ENCODE measurements around the gene CACNA1C.

CACNA1C gene

DNA sequence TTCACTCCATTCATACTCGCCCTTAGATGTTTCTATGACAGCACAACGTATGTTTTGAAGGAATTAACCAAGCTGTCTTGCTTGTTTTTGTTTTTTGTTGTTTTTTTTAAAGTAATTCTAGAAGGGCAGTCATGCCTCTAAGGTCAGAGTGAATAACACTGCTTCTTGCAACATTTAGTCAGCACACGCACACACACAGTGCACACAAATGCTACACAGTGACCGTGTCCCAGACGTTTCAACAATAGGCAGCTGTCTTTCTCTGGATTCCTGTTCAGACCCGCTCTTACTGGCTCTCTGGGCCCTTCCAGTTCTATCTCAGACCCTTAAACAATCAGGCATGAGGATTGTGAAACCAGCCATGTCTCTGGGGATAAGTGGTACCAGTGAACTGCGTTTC lies 391.0 kb downstream of the CACNA1C start:
- no peak for DNase-seq

DNA sequence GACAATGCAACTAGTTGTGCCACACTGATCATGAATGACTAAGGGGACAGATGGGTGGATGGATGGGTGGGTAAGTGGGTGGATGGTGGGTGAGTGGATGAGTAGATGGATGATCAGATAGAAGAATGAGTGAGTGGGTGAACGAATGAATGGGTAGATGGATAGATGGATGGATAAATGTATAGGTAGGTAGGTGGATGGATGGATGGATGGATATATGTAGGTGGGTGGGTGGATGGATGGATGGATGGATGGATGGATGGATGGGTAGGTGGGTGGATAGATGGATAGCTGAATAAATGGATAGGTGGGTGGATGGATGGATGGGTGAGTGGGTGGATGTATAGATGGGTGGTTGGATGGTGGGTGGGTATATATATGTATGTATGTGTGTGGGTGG lies 393.2 kb downstream of the CACNA1C start:
- no peak for DNase-seq

DNA sequence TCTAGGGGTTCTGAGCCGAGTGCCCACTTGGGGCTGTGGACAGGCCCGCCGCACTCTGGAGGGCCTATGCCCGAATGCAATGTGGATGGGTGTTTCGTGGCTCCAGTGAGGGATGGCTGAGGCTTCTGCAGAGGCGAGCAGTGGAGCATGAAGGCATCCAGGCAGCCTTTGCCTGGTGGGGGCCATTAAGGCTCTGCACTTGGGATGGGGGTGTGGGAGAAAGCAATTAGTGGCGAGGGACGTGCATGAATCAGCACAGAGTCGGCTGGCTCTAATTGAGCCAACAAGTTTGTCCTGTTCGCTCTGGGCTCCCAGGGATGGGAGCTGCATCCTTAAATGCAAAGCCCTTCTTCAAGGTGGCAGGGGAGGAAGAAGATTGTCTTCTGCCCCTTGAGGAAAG lies 395.1 kb downstream of the CACNA1C start:
- DNase-seq = no peak

DNA sequence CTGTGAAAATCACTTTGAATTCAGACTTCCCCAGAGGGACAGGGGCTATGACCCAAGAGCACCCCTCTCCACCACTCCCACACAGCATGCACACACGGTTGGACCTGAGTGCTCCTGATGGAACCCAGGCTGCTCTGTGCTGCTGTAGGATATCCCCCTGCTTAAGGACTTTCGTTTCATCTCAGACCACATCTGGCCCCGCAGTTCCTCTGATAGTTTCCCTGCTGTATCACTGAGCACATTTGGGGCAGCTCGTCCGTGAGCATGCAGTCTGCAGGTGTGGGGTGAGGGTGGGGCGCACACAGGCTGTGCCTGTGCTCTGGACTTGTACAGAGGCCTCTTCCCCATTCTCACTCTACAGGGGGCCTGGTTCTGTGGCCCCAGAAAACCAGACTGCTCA lies 396.8 kb downstream of the CACNA1C start:
- no peak for DNase-seq

DNA sequence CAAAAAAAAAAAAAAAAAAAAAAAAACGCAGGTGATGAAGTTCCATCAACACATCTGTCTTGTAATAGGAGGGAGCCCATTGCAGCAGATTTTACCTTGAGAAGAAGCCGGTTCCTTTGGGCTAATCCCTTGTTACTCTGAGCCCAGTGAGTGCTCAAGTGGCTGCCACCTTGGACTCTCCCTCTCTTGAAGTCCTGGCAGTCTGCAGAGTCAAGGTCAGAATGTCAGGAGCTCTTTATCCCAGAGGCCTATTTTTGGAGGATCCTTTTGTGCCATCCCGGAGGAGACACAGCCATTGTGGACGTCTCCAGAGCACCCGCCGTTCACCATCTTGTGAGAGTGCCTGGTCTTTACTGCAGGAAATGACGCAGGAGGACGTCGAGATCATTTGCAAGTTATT lies 397.8 kb downstream of the CACNA1C start:
- DNase-seq = no peak

DNA sequence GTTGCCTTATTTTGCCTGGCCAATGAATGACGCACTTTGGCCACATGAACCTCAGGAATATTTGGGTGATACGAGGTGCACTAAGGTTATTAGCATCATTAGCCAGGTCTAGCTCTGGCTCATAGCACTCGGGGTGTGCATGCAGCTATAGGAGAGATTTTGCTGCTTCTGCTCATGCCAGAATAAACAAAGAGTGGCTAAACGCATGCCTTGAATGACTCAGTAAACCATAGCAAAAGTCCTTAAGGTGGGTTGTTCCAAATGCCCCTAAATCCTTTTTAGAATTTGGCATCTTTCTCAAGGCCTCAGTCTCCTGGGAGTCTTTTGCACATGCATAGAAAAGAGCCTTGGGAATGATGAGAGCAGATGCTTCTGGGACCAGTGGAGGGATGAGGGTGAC lies 398.2 kb downstream of the CACNA1C start:
- DNase-seq = no peak

DNA sequence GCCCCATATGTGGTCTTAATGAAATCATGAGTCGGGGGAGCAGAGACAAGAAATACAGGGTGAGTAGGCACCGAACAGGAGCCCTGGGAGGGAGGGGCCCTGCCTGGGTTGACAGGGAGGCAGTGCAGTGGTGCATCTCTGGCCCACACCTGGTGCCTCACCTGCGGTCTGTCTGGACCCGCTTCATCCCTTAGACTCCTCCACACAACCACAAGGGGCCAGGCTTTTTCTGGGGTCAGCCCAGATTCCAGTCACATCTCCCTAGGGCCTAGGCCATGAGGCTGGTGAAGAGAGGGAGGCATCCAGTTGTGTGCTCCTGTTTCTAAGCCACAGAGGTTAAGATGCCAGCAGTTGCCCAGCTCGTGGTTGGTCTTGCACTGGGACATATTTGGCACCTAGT lies 398.7 kb downstream of the CACNA1C start:
- DNase-seq = no peak

DNA sequence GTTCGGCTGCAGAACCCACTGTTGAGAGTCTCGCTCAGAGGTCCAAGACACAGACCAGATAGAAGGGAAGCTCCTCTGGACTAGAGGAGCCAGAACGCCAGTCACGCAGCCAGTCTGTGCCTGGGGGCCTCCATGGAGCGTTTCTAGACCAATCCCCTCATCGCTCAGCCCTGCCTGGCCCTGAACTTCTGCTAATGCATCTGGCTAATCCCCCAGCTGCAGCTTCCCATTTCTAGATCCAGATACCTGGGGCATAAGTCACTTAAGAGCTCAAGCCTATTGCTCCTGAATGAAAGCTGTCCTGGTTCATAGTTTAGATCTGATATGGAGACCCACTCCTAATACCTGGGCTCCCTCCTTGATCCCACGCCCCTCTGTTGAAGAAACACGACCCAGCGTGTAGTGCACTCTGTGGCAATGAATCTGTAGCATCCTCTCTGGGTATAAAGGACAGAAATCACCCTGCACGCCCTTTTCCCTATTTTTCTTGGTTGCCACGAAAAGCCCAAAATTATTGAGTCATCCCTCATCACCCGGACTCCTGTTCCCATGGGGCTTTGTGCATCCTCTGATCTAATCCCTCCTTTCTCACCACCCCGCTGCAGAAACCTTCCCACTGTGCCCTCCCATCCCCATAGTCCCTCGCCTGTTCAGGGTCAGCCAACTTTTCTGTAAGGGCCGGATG lies 400.4 kb downstream of the CACNA1C start:
- DNase-seq = no peak

DNA sequence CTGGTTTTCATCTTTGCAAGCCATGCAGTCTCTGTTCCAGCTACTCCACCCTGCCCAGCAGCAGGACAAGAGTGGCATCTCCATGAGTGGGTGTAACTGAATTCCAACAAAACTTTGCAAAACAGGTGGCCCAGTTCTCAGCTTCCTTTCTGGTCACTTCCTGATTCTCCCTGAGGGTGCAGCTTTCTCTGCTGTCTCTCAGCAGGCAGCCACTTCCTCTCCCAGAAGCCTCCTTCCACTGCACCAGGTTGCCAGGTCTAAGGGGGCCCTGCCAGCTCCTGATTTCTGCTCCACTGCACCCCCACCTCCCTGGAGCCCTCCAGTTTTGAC lies 400.9 kb downstream of the CACNA1C start:
- no peak for DNase-seq

DNA sequence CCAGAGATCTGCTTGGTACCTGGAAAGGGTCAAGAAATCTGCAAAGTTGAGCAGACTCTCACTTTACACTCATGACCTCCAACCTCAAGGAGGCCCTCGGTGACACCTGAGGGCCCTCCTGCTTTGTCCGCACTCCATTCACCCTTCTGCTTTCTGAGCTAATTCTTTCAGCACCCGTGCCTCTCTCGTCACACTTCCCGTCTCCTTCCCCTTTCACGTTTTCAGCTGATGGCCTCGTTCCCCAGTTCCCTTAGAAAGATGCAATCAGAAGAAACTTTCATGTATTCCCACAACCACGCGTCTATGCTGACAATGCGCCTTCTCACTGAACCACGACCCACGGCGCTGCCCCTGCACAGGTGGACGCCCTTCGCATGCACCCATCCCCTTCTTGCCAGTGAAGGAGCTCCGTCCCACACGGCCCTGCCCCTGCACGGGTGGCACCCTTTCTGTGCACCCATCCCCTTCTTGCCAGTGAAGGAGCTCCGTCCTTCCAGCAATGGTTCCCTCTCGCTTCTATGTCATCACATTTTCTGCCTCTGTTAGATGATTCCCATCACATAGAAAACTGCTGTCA lies 401.9 kb downstream of the CACNA1C start:
- no peak for DNase-seq

DNA sequence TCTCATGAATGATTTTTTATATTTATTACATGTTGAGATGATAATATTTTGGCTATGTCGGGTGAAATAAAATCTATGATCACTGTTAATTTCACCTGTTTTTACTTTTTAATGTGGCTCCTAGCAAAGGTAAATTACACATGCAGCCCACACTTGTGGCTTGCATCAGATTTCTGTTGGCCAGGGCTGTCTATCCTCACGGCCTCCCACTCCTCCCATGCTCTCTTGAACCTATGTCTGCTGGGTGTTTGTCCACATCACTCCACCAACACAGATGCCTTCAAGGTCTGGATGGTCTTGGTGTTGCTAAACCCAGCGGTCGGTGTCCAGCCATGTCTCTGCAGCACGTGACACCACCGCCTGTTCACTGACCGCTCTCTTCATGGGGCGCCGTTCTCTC lies 402.6 kb downstream of the CACNA1C start:
- DNase-seq = no peak

DNA sequence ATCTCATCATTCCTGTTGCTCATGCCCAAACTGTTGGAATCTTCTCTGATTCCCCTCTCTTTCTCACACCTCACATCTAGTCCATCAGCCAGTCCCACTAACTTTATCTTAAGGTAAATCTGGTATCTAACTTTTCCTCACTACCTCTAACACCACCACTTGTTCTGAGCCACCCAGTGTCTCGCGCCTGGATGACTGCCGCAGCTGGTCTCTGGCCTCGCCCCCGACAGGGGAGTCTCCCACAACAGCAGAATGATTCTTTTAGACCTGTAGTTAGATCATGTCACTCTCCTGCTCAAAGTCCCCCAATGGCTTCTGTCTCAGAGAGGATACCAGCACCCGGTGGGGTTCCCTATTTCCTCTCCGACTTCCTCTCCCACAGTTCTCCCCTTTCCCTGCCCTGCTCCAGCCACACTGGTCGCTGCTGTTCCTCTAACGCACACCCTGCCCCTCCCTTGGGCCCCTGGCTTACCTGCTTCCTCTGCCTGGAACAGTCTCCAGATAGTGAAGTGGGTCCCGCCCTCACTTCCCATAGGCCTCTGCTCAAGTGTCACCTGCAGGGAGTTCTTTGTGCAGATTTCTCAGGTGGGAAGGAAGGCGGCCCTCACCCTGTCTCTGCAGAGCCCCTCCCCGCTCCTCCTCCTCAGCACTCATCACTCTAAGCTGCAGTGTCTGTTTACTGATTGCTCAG lies 403.5 kb downstream of the CACNA1C start:
- DNase-seq = no peak

DNA sequence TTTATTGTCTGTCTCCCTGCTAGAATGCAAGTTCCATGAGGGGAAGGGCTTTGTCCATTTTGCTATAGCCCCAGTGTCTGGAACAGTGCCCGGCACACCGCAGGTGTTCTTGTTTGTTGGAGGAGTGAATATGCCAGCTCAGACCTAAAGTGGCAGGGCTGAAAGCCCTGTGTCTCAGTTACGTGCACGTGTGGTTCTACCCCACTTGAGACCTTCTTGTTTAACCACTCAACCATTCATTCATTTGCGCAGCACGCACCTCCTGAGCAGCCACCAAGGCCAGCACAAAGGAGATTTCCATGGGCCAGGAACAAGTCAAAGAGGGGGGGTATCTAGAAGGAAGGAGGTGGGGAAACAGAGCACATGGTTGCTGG lies 404.0 kb downstream of the CACNA1C start:
- DNase-seq = peak; percentile 85

DNA sequence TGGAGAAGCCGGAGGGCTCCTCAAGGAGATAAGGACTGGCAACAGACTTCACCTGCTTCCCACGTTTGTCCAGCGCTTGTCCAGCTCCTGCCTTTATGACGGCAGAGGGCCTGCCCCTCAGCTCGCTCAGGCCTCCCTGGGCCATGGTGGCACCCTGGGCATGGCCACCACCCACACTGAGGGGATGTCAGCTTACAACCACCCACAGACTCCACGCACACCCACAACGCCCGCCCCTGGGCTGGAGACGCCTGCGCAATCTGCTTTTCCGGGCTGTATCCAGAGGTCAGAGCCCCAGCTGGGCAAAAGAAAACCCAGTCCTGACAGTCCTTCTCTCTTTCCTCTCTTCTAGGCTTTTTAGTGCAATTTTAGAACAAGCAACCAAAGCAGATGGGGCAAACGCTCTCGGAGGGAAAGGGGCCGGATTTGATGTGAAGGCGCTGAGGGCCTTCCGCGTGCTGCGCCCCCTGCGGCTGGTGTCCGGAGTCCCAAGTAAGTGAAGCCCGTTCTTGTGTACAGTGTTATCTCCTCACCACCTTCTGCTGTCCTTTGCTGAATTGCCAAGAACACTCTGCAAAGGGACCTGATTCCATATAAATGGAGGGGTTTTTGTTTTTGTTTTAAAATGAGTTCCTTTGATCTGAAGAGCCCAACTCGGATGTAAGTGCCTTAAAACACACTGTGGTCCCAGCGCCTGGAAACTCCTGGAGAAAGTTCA lies 404.6 kb downstream of the CACNA1C start:
- no peak for DNase-seq

DNA sequence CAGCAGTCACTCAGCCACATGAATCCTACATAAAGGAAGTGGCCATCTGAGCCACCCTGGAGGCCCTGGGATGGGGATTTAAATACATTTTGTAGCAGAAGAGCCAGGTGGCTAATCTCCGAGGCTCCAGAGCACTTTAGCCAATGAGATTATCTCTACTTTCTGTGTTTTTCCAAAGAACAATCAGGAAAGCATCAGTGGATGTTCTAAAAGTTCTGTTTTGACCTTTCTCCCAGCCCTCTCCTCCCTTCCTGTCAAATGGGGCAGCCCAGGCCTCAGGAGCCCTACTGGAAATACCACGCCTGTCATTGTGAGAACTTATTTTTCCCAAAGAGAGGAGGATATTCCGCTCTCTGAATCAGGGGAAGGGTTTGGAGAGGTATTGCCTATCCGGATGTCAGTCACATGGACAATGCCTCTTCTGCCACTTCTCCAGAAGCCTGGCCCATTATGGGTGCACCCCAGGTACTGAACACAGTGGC lies 405.2 kb downstream of the CACNA1C start:
- DNase-seq = no peak

DNA sequence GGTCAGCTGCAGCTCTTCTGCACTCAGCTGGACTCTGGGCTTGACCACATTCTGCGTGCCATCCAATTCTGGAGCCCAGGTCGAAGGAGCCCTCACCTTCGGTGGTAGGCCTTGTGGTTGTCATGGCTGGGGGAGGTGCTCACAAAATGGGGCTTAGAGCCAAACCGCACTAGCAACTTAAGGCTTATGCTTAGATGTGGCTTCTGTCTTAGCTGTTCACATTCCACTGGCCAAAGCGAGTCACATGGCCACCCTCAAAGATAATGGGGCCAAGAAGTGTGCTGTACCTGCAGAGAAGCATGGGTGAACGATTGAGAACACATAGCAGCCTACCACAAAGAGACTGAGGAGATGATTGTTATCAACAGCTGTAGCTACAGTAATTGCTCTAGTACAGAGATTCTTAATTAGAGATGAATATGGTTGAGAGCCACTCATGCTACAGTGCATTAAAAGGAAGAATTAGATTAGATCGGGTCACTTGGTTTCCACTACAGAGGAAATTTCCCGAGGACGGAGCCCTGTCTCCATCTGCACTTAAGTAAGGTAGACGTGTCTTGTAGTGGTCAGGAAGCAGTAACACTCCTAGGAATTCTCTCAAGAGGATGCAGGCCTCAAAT lies 407.4 kb downstream of the CACNA1C start:
- no peak for DNase-seq

DNA sequence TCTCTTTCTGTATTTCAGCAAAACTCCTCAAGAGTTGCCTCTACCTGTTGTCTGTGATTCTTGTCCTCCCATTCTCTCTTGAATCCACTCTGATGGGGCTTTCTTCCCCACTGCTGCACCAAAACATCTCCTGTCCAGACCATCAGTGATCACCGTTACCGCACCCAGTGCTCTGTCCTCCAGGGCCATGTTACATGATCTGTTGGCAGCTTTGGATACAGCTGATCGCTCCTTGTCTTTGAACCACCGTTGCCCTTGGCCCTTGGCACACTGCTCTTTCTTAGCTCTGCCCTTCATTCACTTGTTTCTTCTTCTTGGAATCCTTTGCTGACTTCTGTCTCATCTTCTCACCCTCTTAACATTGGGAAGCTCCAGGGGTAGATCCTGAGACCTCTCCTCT lies 408.3 kb downstream of the CACNA1C start:
- DNase-seq = no peak

DNA sequence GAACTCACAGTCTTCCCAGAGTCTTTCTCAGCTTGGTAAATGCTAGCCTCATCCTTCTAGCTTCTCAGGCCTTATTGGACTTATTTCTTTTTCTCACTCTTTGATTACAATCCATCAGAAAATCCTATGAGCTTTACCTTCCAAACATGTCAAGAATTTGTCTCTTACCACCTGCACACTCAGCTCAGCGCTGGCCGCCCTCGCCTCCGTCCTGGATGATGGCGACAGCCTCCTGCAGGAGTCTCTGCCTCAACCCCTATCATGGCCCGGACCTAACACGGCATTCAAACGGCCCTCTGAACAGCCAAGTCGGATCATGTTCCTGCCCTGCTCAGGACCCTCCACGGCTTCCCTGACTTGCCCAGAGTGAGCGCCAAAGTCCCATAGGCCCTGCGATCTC lies 408.9 kb downstream of the CACNA1C start:
- no peak for DNase-seq

DNA sequence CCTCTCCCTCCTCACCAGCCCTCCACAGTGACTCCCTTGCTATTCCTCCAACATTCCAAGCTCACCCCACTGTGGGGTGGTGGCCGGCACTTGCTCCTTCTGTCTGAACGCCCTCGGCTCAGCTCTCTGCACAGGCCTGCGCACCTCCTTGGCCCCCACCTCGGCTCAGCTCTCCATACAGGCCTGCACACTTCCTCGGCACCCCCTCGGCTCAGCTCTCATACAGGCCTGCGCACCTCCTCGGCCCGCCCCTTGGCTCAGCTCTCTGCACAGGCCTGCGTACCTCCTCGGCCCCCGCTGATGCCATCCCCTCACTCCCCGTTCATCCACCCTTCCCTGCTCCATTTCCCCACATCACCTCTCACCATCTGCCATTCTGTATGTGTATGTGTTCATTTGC lies 409.3 kb downstream of the CACNA1C start:
- no peak for DNase-seq

DNA sequence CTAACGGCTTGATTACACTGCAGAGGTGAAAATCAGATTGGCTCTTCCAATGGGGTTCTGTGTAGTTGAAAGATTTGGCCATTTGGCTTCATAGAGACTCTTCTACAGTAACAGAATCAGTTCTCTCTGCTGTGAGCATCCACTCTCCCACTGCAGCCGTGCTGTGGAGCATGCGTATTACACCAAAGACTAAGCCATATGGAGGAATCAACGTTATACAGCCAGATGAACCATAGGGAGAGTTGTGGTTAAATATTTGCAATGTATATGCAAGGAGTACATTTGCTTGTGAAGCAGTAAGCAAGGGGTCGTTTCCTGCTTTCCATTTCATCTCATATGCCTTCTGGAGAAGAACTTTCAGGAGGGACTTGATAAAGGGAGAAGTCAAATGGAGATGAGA lies 410.9 kb downstream of the CACNA1C start:
- no peak for DNase-seq

DNA sequence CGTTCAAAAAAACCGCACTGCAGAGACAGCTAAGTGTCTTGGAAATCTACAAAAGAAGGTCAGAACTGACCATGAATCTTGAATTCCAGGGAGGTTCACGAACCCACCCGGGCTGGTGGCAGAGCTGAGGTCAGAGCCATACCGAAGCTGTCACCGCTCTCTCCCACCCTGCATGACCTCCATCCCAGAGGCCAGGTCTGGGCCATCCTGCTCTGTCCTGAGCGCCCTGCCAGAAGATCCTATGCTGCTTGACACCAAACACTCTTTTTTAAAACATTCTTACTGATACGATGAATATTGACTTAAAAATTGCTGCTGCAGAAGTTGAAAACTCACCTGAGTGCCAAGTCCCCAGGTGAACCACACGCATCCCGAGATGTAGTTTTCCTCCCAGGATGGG lies 412.9 kb downstream of the CACNA1C start:
- no peak for DNase-seq

DNA sequence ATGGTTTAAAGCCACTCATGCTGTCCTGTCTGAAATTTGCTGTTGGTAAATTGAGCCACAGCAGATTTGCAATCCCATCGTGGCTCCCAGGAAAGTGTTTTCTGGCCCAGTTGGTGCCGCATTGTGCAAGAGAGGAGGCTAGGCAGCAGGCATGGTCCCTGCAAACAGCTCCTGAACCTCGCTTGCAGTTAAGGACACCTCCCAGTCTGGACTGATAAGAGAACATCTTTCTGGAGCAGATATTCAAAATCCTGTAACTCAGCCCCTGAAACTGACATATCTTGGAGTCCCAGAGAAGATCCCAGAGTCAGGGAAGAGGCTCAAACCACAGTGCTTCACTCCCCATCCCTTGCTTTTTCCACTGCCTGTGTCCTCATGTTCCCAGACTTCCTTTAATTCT lies 413.4 kb downstream of the CACNA1C start:
- DNase-seq = no peak

DNA sequence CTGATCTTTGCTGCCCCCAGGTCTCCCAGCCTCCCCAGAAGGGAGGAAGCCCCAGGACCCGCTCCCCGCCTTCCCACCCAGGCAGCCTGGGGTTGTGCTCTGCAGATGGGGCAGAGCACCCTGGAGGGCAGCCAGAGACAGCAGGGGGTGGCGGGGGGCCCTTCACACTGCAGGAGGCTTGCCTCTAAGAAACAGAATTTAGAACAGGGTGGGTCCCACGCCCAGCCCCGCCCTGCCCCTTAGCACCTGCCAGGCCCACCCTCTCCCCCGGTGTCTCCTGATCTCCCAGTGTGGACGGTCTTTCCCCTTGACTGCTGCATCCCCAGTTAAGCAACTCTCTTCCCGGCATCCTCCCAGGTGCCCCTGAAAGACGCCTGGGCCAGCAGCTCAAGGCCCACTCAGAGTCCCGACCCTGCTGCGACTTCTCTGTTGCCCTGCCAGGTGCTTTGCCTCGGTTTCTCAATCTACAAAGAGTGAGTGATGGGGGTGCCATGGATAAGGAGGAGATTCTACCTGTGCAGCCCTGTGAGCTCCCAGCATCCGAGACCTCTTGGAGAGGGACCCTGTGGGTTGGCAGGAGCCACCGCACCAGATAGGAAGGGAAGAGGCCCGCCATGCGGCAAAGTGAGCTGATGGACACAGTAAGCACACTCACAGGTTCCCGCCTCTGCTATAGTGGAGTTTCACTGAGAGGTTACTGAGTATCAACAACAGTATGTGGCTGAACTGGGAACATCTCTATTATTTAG lies 414.8 kb downstream of the CACNA1C start:
- DNase-seq = no peak

Measured in DMS53 (cell line).